Mesothelial cell of epicardium (in vitro differentiated cells): ENCODE measurements around the gene DNAI7. TPM values are rescaled to one million over a fixed set of nuclear protein-coding genes. Genes with fewer than 3 reads are reported as not detected.
A peak's percentile ranks its signal among the peaks of the same experiment; 100 is the strongest.

Experiments used
- DNase-seq, 2 experiments: peaks; one replicate each; pipeline ENCODE4 v3.0.0; 2021; ENCODE audit warnings: low spot score in 2 of 2; ENCODE audit not compliant: unreplicated experiment in 2 of 2
- H3K27ac Mint-ChIP-seq: 2 replicates; pipeline ENCODE4 v1.8.0; 2021; ENCODE audit warnings: mixed read lengths
- H3K27me3 Mint-ChIP-seq: 2 replicates; pipeline ENCODE4 v1.8.0; 2021; ENCODE audit warnings: low read depth, mixed read lengths
- H3K36me3 Mint-ChIP-seq: 2 replicates; pipeline ENCODE4 v1.8.0; 2021; ENCODE audit warnings: mixed read lengths
- H3K4me1 Mint-ChIP-seq: 2 replicates; pipeline ENCODE4 v1.8.0; 2021; ENCODE audit warnings: mixed read lengths
- H3K4me3 Mint-ChIP-seq: 2 replicates; pipeline ENCODE4 v1.8.0; 2021; ENCODE audit warnings: mild to moderate bottlenecking, moderate library complexity, mixed read lengths
- H3K9me3 Mint-ChIP-seq: 2 replicates; pipeline ENCODE4 v1.8.0; 2021; ENCODE audit warnings: mixed read lengths
- total RNA-seq: library from RNA; stranded (reverse); gene quantifications from 3 replicates; pipeline ENCODE4 v1.2.1, GENCODE V29; 2021
- TF ChIP-seq, protein P1 (sequence below): fragments of 200-600 bp; sonication (generic); IDR thresholded peaks from one replicate; pipeline ENCODE4 v1.5.0; 2021; ENCODE audit warnings: antibody characterized with exemption; ENCODE audit not compliant: unreplicated experiment

DNAI7 gene
- total RNA-seq, 1 donor from 2014 or later = 1.5 TPM

DNA sequence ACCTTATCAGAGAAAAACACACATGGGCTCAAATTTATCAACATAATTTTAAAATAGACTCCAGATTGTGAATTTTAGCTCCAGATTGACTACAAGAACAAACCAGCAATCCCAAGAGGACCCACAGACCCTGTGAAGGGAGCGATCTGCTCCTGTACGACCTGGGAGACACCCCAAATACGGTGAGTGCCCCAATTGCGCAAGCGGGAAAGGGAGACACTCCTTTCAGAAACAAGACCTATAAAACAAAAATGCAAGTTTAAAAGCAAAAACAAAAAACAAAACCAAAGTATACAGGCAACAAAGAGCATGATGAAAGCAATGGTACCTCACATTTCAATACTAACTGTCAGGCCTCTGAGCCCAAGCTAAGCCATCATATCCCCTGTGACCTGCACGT lies 32.1 kb downstream of the DNAI7 start:
- DNase-seq = no peak
- H3K9me3 Mint-ChIP-seq = no peaks in the 10 kb centered on the region

DNA sequence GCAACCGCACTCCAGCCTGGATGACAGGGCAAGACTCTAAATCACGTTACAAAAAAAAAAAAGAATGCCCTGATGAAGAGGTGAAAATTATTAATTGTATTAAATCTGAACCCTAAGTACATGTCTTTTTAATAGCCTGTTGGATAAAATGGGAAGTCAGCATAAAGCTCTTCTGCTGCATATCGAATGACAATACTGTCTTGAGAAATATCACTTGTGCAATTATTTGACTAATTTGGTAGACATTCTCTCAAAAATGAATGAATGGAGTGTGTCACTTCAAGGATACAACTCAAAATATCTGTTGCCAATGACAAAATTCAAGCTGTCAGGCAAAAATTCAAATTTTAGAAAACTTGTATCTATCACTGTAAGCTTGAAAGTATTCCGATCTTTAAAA lies 38.9 kb downstream of the DNAI7 start:
- no peak for DNase-seq
- no peaks in the 10 kb centered on the region for H3K9me3 Mint-ChIP-seq
- no peaks in the 10 kb centered on the region for H3K27me3 Mint-ChIP-seq
- H3K4me3 Mint-ChIP-seq = no peak overlapping the region
- H3K36me3 Mint-ChIP-seq = no peaks in the 10 kb centered on the region
- TF ChIP-seq, protein P1, sequence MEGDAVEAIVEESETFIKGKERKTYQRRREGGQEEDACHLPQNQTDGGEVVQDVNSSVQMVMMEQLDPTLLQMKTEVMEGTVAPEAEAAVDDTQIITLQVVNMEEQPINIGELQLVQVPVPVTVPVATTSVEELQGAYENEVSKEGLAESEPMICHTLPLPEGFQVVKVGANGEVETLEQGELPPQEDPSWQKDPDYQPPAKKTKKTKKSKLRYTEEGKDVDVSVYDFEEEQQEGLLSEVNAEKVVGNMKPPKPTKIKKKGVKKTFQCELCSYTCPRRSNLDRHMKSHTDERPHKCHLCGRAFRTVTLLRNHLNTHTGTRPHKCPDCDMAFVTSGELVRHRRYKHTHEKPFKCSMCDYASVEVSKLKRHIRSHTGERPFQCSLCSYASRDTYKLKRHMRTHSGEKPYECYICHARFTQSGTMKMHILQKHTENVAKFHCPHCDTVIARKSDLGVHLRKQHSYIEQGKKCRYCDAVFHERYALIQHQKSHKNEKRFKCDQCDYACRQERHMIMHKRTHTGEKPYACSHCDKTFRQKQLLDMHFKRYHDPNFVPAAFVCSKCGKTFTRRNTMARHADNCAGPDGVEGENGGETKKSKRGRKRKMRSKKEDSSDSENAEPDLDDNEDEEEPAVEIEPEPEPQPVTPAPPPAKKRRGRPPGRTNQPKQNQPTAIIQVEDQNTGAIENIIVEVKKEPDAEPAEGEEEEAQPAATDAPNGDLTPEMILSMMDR = no peak
- no peak overlapping the region for H3K27ac Mint-ChIP-seq
- H3K4me1 Mint-ChIP-seq = peaks cover 12% of the 10 kb centered on the region

More for the DNA sequence above, 32.1 kb downstream of the DNAI7 start:
- H3K36me3 Mint-ChIP-seq = no peaks in the 10 kb centered on the region
- TF ChIP-seq, protein P1 = no peak
- H3K27ac Mint-ChIP-seq = no peak overlapping the region
- no peak overlapping the region for H3K4me3 Mint-ChIP-seq
- no peaks in the 10 kb centered on the region for H3K4me1 Mint-ChIP-seq
- no peaks in the 10 kb centered on the region for H3K27me3 Mint-ChIP-seq

DNA sequence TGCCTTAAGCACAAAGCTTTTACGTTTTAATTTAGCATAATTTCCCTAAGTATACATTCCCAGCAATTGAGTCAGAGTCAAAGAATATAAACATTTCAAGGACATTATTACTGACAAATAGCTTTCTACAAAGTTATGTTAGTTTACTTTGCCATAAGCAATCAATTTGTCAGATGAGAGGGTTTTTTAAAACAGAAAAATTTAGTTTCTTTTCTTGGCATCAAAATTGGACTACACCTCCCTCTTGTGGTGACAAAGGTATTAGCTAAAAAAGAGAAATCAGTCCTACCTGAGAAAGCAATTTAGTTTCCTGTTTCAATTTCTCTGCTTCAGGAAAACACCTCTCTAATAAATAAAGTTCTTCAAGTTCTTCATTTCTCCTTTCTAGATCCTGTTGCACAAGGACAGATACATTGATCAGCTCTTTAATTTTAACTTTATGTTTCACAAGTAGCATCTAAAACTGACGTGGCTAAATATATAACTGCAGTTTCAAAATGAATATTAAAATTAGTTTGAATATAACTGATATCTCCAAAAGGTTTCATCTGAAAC lies 39.9 kb downstream of the DNAI7 start:
- no peaks in the 10 kb centered on the region for H3K27me3 Mint-ChIP-seq
- H3K9me3 Mint-ChIP-seq = no peaks in the 10 kb centered on the region
- H3K4me1 Mint-ChIP-seq = peaks cover 12% of the 10 kb centered on the region
- TF ChIP-seq, protein P1 = peak; percentile 86
- H3K36me3 Mint-ChIP-seq = no peaks in the 10 kb centered on the region
- DNase-seq = no peak
- H3K4me3 Mint-ChIP-seq = no peak overlapping the region
- peak overlapping the region; percentile 43 for H3K27ac Mint-ChIP-seq

DNA sequence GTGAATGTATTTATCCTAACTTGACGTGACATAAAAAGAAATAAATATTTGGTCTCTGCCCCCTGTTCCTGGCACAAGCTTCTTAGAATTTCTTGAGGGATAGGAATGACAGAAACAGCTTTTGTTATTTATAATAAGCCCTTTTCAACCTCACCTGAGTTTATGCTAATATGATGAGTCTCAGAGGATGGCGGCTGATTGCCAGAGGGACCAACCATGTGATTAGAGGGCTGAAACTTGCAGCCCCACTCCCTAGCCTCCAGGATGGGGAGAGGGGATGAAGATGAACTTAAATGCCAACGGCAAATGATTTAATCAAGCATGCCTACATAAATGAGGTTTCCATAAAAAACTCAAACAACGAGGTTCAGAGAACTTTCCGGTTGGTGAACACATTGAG lies 42.9 kb downstream of the DNAI7 start:
- H3K4me1 Mint-ChIP-seq = peaks cover 12% of the 10 kb centered on the region
- no peaks in the 10 kb centered on the region for H3K27me3 Mint-ChIP-seq
- H3K36me3 Mint-ChIP-seq = no peaks in the 10 kb centered on the region
- H3K27ac Mint-ChIP-seq = no peak overlapping the region
- no peak overlapping the region for H3K4me3 Mint-ChIP-seq
- DNase-seq = no peak
- no peaks in the 10 kb centered on the region for H3K9me3 Mint-ChIP-seq
- TF ChIP-seq, protein P1 = no peak

DNA sequence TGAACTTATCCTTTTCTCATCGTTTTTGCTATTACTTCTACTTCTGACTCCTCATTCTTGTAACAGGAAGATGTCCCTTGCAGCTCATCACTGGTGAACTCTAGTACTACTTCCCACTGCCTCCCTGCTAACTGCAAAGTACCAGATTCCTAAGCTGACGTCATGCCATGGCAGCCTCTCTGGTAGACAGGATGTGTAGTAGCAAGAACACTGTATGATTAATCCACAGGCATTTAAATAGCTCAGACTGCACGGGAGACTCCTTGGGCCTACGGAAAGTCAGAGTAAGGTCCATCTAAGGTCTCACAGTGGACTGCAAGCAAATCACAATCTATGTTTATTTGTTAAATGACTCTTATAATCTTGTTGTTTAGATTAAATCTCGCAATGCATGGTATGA lies 43.5 kb downstream of the DNAI7 start:
- peak in 1 of 2 experiments; percentile 44 for DNase-seq
- Mint-ChIP-seq H3K4me1 (peaks cover 12% of the 10 kb centered on the region), H3K27ac (peak overlapping the region; percentile 11), H3K9me3 (no peaks in the 10 kb centered on the region), H3K27me3 (no peaks in the 10 kb centered on the region), H3K4me3 (no peak overlapping the region), H3K36me3 (no peaks in the 10 kb centered on the region)
- TF ChIP-seq, protein P1 = no peak

DNA sequence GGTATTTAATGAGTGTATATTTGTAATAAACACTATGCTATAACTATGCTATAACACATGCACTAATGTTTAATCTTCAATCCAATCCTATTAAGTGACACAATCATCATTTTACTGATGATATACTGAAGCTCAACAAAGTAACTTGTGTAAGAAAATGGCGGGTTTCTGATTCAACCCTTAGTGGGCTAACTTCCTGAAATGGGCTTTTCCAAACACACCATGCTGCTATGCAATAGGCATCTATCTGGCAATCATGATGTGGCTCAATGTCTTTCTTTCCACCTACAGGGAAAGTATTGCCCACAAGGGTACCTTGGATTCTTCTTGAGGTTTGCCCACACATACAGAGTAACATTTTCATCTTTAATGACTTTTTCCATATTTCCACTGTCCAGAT lies 48.3 kb downstream of the DNAI7 start:
- DNase-seq = no peak
- TF ChIP-seq, protein P1 = no peak
- Mint-ChIP-seq H3K27ac (no peak overlapping the region), H3K36me3 (no peaks in the 10 kb centered on the region), H3K4me3 (no peak overlapping the region), H3K4me1 (peaks cover 4% of the 10 kb centered on the region), H3K27me3 (no peaks in the 10 kb centered on the region), H3K9me3 (peaks cover 3% of the 10 kb centered on the region)
